GM18907 (cell line): ENCODE results near the gene MRPL55.

Source experiments
- ATAC-seq: cut with Tn5 transposase; IDR thresholded peaks from one replicate; pipeline ENCODE4 v1.9.1; 2021; ENCODE audit warnings: mild to moderate bottlenecking, moderate library complexity; ENCODE audit not compliant: unreplicated experiment

MRPL55 gene

DNA sequence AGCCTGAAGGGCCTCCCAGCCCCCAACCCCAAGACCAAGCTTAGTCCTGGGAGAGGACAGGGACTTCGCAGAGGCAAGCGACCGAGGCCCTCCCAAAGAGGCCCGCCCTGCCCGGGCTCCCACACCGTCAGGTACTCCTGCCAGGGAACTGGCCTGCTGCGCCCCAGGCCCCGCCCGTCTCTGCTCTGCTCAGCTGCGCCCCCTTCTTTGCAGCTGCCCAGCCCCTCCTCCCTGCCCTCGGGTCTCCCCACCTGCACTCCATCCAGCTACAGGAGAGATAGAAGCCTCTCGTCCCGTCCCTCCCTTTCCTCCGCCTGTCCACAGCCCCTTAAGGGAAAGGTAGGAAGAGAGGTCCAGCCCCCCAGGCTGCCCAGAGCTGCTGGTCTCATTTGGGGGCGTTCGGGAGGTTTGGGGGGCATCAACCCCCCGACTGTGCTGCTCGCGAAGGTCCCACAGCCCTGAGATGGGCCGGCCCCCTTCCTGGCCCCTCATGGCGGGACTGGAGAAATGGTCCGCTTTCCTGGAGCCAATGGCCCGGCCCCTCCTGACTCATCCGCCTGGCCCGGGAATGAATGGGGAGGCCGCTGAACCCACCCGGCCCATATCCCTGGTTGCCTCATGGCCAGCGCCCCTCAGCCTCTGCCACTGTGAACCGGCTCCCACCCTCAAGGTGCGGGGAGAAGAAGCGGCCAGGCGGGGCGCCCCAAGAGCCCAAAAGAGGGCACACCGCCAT is 48.5 kb downstream of the MRPL55 start:
- no peak for ATAC-seq

DNA sequence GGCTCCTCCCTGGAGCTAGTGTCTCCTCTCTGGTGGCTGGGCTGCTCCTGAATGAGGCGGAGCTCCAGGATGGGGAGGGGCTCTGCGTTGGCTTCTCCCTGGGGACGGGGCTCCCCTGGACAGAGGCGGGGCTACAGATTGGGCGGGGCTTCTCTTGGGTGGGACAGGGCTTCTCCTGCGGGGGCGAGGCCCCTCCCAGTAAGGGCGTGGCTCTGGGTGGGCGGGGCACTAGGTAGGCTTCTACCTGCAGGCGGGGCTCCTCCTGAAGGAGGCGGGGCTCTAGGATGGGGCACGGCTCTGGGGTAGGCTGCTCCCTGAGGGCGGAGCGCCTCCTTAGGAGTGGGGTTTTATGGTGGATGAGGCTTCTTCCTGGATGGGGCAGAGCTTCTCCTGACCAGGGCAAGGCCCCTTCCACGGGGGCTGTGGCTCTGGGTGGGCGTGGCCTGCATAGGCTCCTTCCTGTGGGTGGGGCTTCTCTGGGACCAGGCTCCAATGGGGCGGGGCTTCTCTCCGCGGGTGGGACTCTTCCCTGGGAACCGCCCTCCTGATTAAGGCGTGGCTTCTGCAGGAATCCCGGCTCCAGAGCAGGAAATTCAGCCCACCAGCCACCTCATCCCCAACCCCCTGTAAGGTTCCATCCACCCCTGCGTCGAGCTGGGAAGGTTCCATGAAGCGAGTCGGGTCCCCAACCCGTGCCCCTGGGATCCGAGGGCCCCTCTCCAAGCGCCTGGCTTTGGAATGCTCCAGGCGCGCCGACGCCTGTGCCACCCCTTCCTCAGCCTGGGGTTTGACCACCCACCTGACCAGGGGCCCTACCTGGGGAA is 49.3 kb downstream of the MRPL55 start:
- no peak for ATAC-seq

DNA sequence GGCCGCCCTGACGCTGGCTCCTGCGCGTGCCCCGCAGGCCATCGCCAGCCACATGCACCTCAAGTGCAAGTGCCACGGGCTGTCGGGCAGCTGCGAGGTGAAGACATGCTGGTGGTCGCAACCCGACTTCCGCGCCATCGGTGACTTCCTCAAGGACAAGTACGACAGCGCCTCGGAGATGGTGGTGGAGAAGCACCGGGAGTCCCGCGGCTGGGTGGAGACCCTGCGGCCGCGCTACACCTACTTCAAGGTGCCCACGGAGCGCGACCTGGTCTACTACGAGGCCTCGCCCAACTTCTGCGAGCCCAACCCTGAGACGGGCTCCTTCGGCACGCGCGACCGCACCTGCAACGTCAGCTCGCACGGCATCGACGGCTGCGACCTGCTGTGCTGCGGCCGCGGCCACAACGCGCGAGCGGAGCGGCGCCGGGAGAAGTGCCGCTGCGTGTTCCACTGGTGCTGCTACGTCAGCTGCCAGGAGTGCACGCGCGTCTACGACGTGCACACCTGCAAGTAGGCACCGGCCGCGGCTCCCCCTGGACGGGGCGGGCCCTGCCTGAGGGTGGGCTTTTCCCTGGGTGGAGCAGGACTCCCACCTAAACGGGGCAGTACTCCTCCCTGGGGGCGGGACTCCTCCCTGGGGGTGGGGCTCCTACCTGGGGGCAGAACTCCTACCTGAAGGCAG is 50.0 kb downstream of the MRPL55 start:
- no peak for ATAC-seq

DNA sequence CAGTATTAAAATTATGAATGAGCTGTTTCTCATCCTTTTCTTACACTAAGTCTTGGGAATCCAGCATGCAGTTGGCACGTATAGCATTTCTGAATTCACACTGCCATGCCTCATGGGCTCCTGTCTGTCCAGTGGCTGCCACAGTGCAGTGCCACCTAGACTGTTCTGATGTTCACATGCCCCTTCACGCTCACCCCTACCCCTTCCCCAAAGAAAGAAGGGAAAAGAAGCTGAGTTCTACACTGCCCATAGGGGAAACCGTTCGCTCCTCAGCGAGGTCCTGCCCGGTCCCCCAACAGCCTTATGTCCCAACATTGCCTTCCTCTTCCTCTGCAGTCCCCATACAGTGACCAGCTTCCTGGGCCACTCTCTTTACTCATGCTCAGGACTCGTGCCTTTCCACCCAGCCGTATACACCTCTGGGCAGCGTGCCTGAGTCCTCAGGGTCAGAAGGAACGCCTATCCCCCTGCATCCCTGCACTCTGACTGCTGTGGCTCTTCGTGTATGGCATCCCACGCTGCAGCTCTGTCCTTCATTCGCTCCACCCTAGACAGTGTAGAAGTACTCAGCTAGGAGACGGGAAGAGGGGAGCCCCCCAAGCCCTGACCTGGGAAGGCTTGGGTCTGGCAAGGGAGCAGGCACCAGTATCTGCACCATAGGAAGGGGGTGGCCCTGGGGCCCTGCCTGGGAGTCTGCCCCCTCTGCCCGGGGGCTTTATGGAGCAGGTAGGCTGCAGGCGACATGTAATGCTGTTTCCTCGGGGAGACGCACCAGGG is 50.7 kb downstream of the MRPL55 start:
- no peak for ATAC-seq
